Neural progenitor cell (in vitro differentiated cells): ENCODE measurements around the gene GVQW3. TPM values are rescaled to one million over a fixed set of nuclear protein-coding genes. Genes with fewer than 3 reads are reported as not detected.

Experiments
- DNase-seq: peaks from one replicate; pipeline ENCODE4 v3.0.0-alpha.2; 2016; ENCODE audit warnings: low spot score
- H2AFZ ChIP-seq: fragments of 200-600 bp; sonication (generic); replicated peaks from 2 replicates; pipeline ENCODE4 v1.6.1; 2016; ENCODE audit warnings: antibody characterized with exemption
- H3F3A ChIP-seq: fragments of 200-600 bp; sonication (generic); 2 replicates; pipeline ENCODE4 v1.6.1; 2016; ENCODE audit warnings: antibody characterized with exemption, low read depth
- H3K27ac ChIP-seq: fragments of 200-600 bp; sonication (generic); 2 replicates; pipeline ENCODE4 v1.5.1; 2016; ENCODE audit warnings: mild to moderate bottlenecking
- H3K27me3 ChIP-seq: fragments of 200-600 bp; sonication (generic); 2 replicates; pipeline ENCODE4 v1.6.1; 2016; ENCODE audit warnings: mild to moderate bottlenecking, moderate library complexity
- H3K36me3 ChIP-seq: fragments of 200-600 bp; sonication (generic); 2 replicates; pipeline ENCODE4 v1.5.1; 2016
- H3K4me1 ChIP-seq: fragments of 200-600 bp; sonication (generic); 2 replicates; pipeline ENCODE4 v1.6.1; 2016; ENCODE audit warnings: mixed run types
- H3K4me2 ChIP-seq: fragments of 200-600 bp; sonication (generic); 2 replicates; pipeline ENCODE4 v1.6.1; 2016
- H3K4me3 ChIP-seq: fragments of 200-600 bp; sonication (generic); 2 replicates; pipeline ENCODE4 v1.5.1; 2016
- H3K79me2 ChIP-seq: fragments of 200-600 bp; sonication (generic); 2 replicates; pipeline ENCODE4 v1.6.1; 2016; ENCODE audit warnings: low read depth
- H3K9ac ChIP-seq: fragments of 200-600 bp; sonication (generic); 2 replicates; pipeline ENCODE4 v1.6.1; 2016
- H3K9me3 ChIP-seq: fragments of 200-600 bp; sonication (generic); 2 replicates; pipeline ENCODE4 v1.5.1; 2016; ENCODE audit warnings: low read depth
- H4K20me1 ChIP-seq: fragments of 200-600 bp; sonication (generic); 2 replicates; pipeline ENCODE4 v1.6.1; 2016; ENCODE audit warnings: low read depth
- H3K27ac Mint-ChIP-seq: 3 replicates; pipeline ENCODE4 v1.8.0; 2021; ENCODE audit warnings: mixed read lengths
- H3K27me3 Mint-ChIP-seq: 2 replicates; pipeline ENCODE4 v1.8.0; 2022; ENCODE audit warnings: low read depth, mild to moderate bottlenecking, inconsistent platforms, moderate library complexity, mixed read lengths; ENCODE audit not compliant: insufficient read depth
- H3K36me3 Mint-ChIP-seq: 3 replicates; pipeline ENCODE4 v1.8.0; 2021; ENCODE audit warnings: mixed read lengths
- H3K4me1 Mint-ChIP-seq: 3 replicates; pipeline ENCODE4 v1.8.0; 2021; ENCODE audit warnings: mixed read lengths
- H3K4me3 Mint-ChIP-seq: 3 replicates; pipeline ENCODE4 v1.8.0; 2021; ENCODE audit warnings: mild to moderate bottlenecking, moderate library complexity, mixed read lengths
- H3K9me3 Mint-ChIP-seq: 3 replicates; pipeline ENCODE4 v1.8.0; 2020; ENCODE audit warnings: mixed read lengths
- EZH2 ChIP-seq: fragments of 200-600 bp; sonication (generic); IDR thresholded peaks from 2 replicates; pipeline ENCODE4 v1.6.1; 2017; ENCODE audit warnings: antibody characterized with exemption, mild to moderate bottlenecking, moderate library complexity
- EZH2phosphoT487 ChIP-seq: fragments of 200-600 bp; sonication (generic); IDR thresholded peaks from 2 replicates; pipeline ENCODE4 v1.6.1; 2017; ENCODE audit warnings: antibody characterized with exemption
- total RNA-seq: library from RNA; depleted of rRNA; stranded (reverse); fragments of >200 nt; gene quantifications from 2 replicates; pipeline ENCODE4 v1.2.3, GENCODE V29; 2015; ENCODE audit warnings: low replicate concordance
- TF ChIP-seq, protein P1 (sequence below): fragments of 200-600 bp; sonication (generic); IDR thresholded peaks from 2 replicates; pipeline ENCODE4 v1.5.1; 2017; ENCODE audit warnings: antibody characterized with exemption, mild to moderate bottlenecking

The GVQW3 gene
- total RNA-seq, 1 donor from 2014 or later = 15.2 TPM

DNA sequence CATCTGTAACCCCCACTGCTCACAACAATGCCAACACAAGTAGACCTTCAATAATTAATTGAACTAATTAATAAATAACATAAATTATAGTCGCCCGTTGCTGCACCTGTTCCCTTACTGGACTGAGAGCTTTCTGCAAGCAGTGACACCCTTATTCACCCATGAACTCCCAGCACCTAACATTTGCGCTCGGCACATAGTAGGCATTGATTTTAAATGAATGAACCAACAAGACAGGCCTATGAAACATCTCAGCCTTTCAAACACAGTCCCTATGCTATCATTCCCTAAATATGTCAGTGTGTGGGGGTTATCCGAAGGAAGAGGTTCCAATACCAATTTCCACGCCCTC is 1.3 kb upstream of the GVQW3 start:
- Histone ChIP-seq H3K9ac (peak overlapping the region; percentile 74), H3K36me3 (no peaks in the 10 kb centered on the region), H3K79me2 (peaks cover 86% of the 10 kb centered on the region), H3F3A (peaks cover 14% of the 10 kb centered on the region), H3K4me3 (peak overlapping the region; percentile 73), H3K4me2 (peak overlapping the region; percentile 94), H3K27me3 (no peaks in the 10 kb centered on the region), H4K20me1 (peaks cover 55% of the 10 kb centered on the region), H2AFZ (no peak overlapping the region), H3K9me3 (no peaks in the 10 kb centered on the region), H3K27ac (no peak overlapping the region), H3K4me1 (peaks cover 21% of the 10 kb centered on the region)
- TF ChIP-seq EZH2 (no peak), EZH2phosphoT487 (no peak)
- TF ChIP-seq, protein P1, sequence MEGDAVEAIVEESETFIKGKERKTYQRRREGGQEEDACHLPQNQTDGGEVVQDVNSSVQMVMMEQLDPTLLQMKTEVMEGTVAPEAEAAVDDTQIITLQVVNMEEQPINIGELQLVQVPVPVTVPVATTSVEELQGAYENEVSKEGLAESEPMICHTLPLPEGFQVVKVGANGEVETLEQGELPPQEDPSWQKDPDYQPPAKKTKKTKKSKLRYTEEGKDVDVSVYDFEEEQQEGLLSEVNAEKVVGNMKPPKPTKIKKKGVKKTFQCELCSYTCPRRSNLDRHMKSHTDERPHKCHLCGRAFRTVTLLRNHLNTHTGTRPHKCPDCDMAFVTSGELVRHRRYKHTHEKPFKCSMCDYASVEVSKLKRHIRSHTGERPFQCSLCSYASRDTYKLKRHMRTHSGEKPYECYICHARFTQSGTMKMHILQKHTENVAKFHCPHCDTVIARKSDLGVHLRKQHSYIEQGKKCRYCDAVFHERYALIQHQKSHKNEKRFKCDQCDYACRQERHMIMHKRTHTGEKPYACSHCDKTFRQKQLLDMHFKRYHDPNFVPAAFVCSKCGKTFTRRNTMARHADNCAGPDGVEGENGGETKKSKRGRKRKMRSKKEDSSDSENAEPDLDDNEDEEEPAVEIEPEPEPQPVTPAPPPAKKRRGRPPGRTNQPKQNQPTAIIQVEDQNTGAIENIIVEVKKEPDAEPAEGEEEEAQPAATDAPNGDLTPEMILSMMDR = no peak
- Mint-ChIP-seq H3K9me3 (no peaks in the 10 kb centered on the region), H3K27ac (peak overlapping the region; percentile 78), H3K36me3 (peaks cover 16% of the 10 kb centered on the region), H3K4me1 (peaks cover 32% of the 10 kb centered on the region), H3K4me3 (peak overlapping the region; percentile 94), H3K27me3 (peaks cover 5% of the 10 kb centered on the region)
- no peak for DNase-seq

- Mint-ChIP-seq H3K36me3 (peaks cover 18% of the 10 kb centered on the region), H3K9me3 (no peaks in the 10 kb centered on the region), H3K27me3 (peaks cover 5% of the 10 kb centered on the region), H3K4me1 (peaks cover 34% of the 10 kb centered on the region), H3K4me3 (peak overlapping the region; percentile 94), H3K27ac (peak overlapping the region; percentile 78)
- Histone ChIP-seq H3K4me1 (peaks cover 21% of the 10 kb centered on the region), H3K27ac (peak overlapping the region; percentile 22), H3F3A (peaks cover 14% of the 10 kb centered on the region), H3K9ac (peak overlapping the region; percentile 74), H3K9me3 (no peaks in the 10 kb centered on the region), H3K27me3 (no peaks in the 10 kb centered on the region), H3K79me2 (peaks cover 80% of the 10 kb centered on the region), H3K36me3 (no peaks in the 10 kb centered on the region), H3K4me3 (peak overlapping the region; percentile 73), H3K4me2 (peak overlapping the region; percentile 94), H2AFZ (no peak overlapping the region), H4K20me1 (peaks cover 55% of the 10 kb centered on the region)
- TF ChIP-seq EZH2phosphoT487 (no peak), EZH2 (no peak)
- TF ChIP-seq, protein P1 = no peak
- DNase-seq = no peak
Measured at GRCh38 chr11:76380159-76380976, 755 bp upstream of the GVQW3 start.

- Mint-ChIP-seq H3K4me3 (peak overlapping the region; percentile 96), H3K27ac (no peak overlapping the region), H3K4me1 (peaks cover 47% of the 10 kb centered on the region), H3K36me3 (peaks cover 28% of the 10 kb centered on the region), H3K27me3 (peaks cover 5% of the 10 kb centered on the region), H3K9me3 (no peaks in the 10 kb centered on the region)
- Histone ChIP-seq H3F3A (peaks cover 7% of the 10 kb centered on the region), H3K27me3 (no peaks in the 10 kb centered on the region), H3K27ac (no peak overlapping the region), H3K79me2 (peaks cover 64% of the 10 kb centered on the region), H3K4me1 (peaks cover 25% of the 10 kb centered on the region), H4K20me1 (peaks cover 41% of the 10 kb centered on the region), H3K4me2 (peak overlapping the region; percentile 82), H2AFZ (no peak overlapping the region), H3K4me3 (peak overlapping the region; percentile 73), H3K36me3 (no peaks in the 10 kb centered on the region), H3K9ac (no peak overlapping the region), H3K9me3 (no peaks in the 10 kb centered on the region)
- no peak for DNase-seq
- TF ChIP-seq EZH2phosphoT487 (no peak), EZH2 (no peak)
- TF ChIP-seq, protein P1 = no peak
Measured at GRCh38 chr11:76382209-76382608, 1.1 kb downstream of the GVQW3 start.
